GM21529 (cell line): ENCODE data around the gene KNDC1.
A peak's percentile ranks its signal among the peaks of the same experiment; 100 is the strongest.
"Not testable (repeated sequence)": the region's sequence is repeated elsewhere in the genome, so short reads cannot be mapped to it uniquely, and the experiment has no call there.

Experiments used
- ATAC-seq: cut with Tn5 transposase; IDR thresholded peaks from one replicate; pipeline ENCODE4 v1.9.1; 2021; ENCODE audit not compliant: unreplicated experiment

Gene KNDC1

GRCh38 chr10:133258066-133258817 lies 98.2 kb downstream of the KNDC1 start:
- peak; percentile 29 for ATAC-seq

- ATAC-seq, result no peak
Measured at GRCh38 chr10:133258818-133259601, 99.0 kb downstream of the KNDC1 start.

GRCh38 chr10:133259602-133259989 lies 99.6 kb downstream of the KNDC1 start:
- ATAC-seq, result no peak

GRCh38 chr10:133260895-133261725 lies 101.1 kb downstream of the KNDC1 start:
- ATAC-seq, result peak; percentile 57

GRCh38 chr10:133261726-133262325 lies 101.8 kb downstream of the KNDC1 start:
- ATAC-seq, result peak; percentile 60

- no peak for ATAC-seq
Measured at GRCh38 chr10:133262696-133263095, 102.7 kb downstream of the KNDC1 start.

- no peak for ATAC-seq
Measured at GRCh38 chr10:133263674-133264073, 103.7 kb downstream of the KNDC1 start.

DNA sequence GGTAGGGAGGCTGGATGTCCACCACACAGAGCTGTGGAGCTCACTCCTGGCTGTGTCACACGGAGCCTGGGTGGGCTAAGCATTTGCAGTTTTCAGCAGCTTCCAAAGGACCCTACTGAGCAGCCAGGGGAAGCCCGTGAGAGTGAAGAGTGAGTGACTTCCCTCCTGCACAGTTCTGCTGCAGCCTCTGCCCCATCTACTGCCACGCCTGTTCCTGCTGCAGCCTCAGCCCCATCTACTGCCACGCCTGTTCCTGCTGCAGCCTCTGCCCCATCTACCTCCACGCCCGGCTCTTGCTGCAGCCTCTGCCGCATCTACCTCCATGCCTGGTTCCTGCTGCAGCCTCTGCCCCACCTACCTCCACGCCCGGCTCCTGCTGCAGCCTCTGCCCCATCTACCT lies 104.4 kb downstream of the KNDC1 start:
- no peak for ATAC-seq

GRCh38 chr10:133265052-133265451 lies 105.0 kb downstream of the KNDC1 start:
- not testable (repeated sequence) for ATAC-seq

DNA sequence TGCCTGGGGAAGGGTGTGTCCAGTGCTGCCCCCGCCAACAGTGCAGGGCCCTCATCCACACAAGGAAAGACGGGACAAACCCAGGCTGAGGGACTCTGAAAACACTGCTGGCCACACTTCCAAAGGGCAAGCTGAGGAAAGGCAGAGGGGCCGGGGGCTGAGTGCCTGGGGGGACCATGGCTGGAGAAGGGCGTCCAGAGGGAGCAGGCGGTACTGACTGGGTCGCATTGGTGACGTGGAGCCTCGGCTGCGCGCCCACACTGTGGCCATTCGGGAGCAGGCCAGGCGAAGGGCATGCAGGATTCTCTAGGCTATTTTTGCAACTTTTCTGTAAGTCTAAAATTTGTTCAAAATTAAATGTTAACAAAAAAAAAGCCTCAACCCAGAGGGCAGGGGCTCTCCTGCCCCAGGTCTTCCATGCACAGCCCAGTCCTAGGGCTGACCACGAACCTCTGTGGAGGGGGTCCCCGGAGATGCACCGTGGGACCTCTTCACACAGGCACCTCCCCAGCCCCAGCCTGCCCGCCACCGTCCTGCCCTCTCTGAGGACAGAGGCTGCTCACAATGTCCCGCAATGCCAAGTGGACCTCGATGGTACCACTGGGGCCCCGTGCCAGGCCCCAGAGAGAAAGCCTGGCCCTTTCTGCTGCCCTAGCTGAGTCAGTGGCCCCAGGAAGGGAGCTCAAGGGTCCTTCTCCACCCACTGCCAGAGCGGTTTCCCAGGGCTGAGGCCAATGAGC lies 106.2 kb downstream of the KNDC1 start:
- ATAC-seq, result no peak

DNA sequence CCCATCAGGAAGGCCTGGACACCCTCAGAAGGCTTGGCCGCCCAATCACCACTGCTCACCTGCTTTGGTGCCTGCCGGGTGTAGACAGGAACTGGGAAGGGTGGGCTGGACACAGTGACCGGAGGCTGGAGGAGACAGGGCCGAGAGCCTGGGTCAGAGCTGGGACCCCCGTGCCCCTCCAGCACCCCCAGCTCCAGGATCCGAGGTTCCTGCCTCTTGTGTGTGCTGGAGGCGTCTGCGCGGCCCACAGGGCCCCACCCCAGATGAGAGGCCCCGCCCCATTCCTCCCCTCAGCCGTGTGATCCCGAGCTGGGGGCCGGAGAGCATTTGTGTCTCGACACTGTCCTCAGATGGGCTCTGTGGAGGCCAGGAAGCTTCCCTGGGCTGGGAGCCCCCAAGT lies 107.3 kb downstream of the KNDC1 start:
- ATAC-seq, result no peak

GRCh38 chr10:133267829-133268228 lies 107.8 kb downstream of the KNDC1 start:
- no peak for ATAC-seq

DNA sequence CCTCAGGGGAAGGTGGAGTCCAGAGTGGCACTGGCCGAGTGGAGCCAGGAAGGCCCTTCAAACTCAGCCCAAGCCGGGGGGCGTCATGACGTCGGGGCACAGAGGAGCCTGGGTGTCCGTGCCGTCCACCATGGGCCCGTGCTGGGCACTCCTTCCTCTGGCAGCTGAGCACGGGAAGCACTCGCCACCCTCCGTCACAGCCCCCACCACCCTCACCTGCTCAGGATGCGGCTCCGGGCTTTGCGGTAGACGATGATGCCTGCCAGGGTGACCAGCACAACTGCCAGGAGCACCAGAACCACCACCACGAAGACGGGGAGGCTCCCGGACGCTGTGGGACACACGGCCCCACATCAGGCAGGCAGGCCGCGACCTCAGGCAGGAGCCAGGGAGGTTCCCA lies 108.5 kb downstream of the KNDC1 start:
- ATAC-seq, result no peak

- ATAC-seq, result no peak
Measured at GRCh38 chr10:133269367-133269766, 109.3 kb downstream of the KNDC1 start.

DNA sequence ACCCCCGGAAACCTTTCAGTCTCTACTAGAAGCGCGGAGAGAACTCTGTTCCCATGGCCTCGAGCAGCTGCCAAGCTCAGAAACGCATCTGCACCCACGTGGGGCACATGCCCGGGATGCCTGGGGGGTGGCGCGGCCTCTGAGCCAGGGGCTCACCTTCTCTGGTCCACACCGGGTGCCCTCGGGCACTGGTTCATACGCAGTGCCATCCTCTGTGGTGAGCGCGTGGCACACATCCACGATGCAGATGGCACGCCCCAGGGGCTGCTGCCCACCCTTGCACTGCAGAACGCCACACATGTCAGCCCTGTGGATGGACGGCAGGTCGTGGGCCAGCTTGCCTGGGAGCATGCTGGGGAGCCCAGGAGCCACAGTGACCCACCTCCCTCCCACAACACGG lies 110.2 kb downstream of the KNDC1 start:
- no peak for ATAC-seq

DNA sequence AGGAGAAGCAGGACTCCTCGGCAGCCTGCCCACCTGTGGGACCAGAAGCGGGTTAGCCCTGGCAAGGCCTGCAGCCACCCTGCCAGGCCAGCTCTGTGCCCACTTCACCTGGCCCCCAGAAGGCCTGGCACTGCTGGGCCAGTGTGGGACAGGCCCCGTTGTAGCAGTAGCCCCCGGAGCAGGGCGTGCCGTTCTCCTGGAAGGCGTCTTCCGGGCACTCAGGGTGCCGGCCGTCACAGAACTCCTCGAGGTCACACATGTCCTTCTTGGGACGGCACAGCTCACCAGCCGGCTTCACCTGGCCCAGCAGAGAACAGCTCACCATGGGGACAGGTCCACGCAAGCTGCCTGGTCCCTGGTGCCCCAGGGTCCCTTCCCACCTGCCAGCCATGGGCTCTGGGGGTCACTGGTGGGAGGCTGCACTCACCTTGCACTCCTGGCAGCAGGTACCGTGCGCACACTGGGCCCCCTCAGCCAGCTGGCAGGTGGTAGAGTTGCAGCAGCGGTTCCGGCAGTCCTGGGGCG lies 110.8 kb downstream of the KNDC1 start:
- ATAC-seq, result no peak

GRCh38 chr10:133271521-133272300 lies 111.7 kb downstream of the KNDC1 start:
- no peak for ATAC-seq

GRCh38 chr10:133272301-133272963 lies 112.4 kb downstream of the KNDC1 start:
- ATAC-seq, result no peak

- ATAC-seq, result no peak
Measured at GRCh38 chr10:133272964-133273420, 113.0 kb downstream of the KNDC1 start.
